Urinary bladder (tissue), 4 donors: ENCODE results near the gene CNTNAP5. TPM values are rescaled to one million over a fixed set of nuclear protein-coding genes. Genes with fewer than 3 reads are reported as not detected.

ENCODE experiments used
- DNase-seq: peaks from one replicate; pipeline ENCODE4 v3.0.0-alpha.2; 2015; ENCODE audit errors: extremely low spot score
- H3K27ac ChIP-seq: one replicate; pipeline ENCODE4 v1.5.1; 2013; ENCODE audit warnings: low read depth, mild to moderate bottlenecking, moderate library complexity
- H3K36me3 ChIP-seq: one replicate; pipeline ENCODE4 v1.6.1; 2013; ENCODE audit warnings: mild to moderate bottlenecking, moderate library complexity; ENCODE audit not compliant: insufficient read depth
- H3K4me1 ChIP-seq: one replicate; pipeline ENCODE4 v1.6.1; 2013; ENCODE audit warnings: mild to moderate bottlenecking, moderate library complexity; ENCODE audit not compliant: insufficient read depth
- H3K4me3 ChIP-seq: one replicate; pipeline ENCODE4 v1.5.1; 2013; ENCODE audit warnings: low read depth, low read length
- WGBS: extraction: QIAGEN DNeasy Blood & Tissue Kit; methylation state at CpG from one replicate; pipeline ENCODE4 v1.1.7; 2013; 5-methylcytosine and 5-hydroxymethylcytosine counted together
- polyA plus RNA-seq: library from polyadenylated mRNA; stranded (reverse); fragments of 200-250 nt; gene quantifications from one replicate; pipeline ENCODE4 v1.2.3, GENCODE V29; 2013
- total RNA-seq: library from RNA; depleted of rRNA; stranded (reverse); fragments of >200 nt; gene quantifications from one replicate; pipeline ENCODE4 v1.2.3, GENCODE V29; 2014
- donor health status: healthy with polysubstance abuse.
- donor health status: healthy.

CNTNAP5 gene
- total and polyA plus RNA-seq, 2 donors = 0.01 to 1.8 TPM

GRCh38 chr2:124658373-124658772, 633.3 kb downstream of the CNTNAP5 start:
- Histone ChIP-seq H3K36me3 (no peaks in the 10 kb centered on the region), H3K27ac (no peak overlapping the region), H3K4me1 (no peaks in the 10 kb centered on the region), H3K4me3 (no peak overlapping the region)
- WGBS = 80% methylated on average over 3 of the region's 3 CpGs
- DNase-seq = no peak

- no peak overlapping the region for H3K27ac ChIP-seq
- no peak overlapping the region for H3K4me3 ChIP-seq
- H3K36me3 ChIP-seq = no peaks in the 10 kb centered on the region
- H3K4me1 ChIP-seq = no peaks in the 10 kb centered on the region
- DNase-seq = no peak
Observed at GRCh38 chr2:124661558-124661957, 636.5 kb downstream of the CNTNAP5 start.

- H3K4me1 ChIP-seq = no peaks in the 10 kb centered on the region
- H3K36me3 ChIP-seq = no peaks in the 10 kb centered on the region
- H3K4me3 ChIP-seq = no peak overlapping the region
- WGBS = 67% methylated on average over 9 of the region's 9 CpGs
- no peak for DNase-seq
- H3K27ac ChIP-seq = no peak overlapping the region
Observed at GRCh38 chr2:124662946-124663644, 638.0 kb downstream of the CNTNAP5 start.

GRCh38 chr2:124663645-124663997, 638.5 kb downstream of the CNTNAP5 start:
- Histone ChIP-seq H3K36me3 (no peaks in the 10 kb centered on the region), H3K4me1 (no peaks in the 10 kb centered on the region), H3K4me3 (no peak overlapping the region), H3K27ac (no peak overlapping the region)
- DNase-seq = no peak

- H3K4me1 ChIP-seq = peaks cover 1% of the 10 kb centered on the region
- no peak overlapping the region for H3K27ac ChIP-seq
- H3K36me3 ChIP-seq = no peaks in the 10 kb centered on the region
- 86% methylated on average over 5 of the region's 5 CpGs for WGBS
- H3K4me3 ChIP-seq = no peak overlapping the region
- no peak for DNase-seq
Observed at GRCh38 chr2:124664363-124664762, 639.3 kb downstream of the CNTNAP5 start.

GRCh38 chr2:124666976-124667375, 641.9 kb downstream of the CNTNAP5 start:
- Histone ChIP-seq H3K27ac (no peak overlapping the region), H3K36me3 (no peaks in the 10 kb centered on the region), H3K4me1 (peaks cover 1% of the 10 kb centered on the region), H3K4me3 (no peak overlapping the region)
- WGBS = 86% methylated on average over 2 of the region's 2 CpGs
- DNase-seq = no peak

- 40% methylated on average over 2 of the region's 2 CpGs for WGBS
- DNase-seq = no peak
- H3K36me3 ChIP-seq = no peaks in the 10 kb centered on the region
- H3K4me1 ChIP-seq = peaks cover 1% of the 10 kb centered on the region
- H3K27ac ChIP-seq = no peak overlapping the region
- H3K4me3 ChIP-seq = no peak overlapping the region
Observed at GRCh38 chr2:124668161-124668560, 643.1 kb downstream of the CNTNAP5 start.

- DNase-seq = no peak
- Histone ChIP-seq H3K4me1 (peaks cover 1% of the 10 kb centered on the region), H3K36me3 (no peaks in the 10 kb centered on the region), H3K27ac (no peak overlapping the region), H3K4me3 (no peak overlapping the region)
Observed at GRCh38 chr2:124670187-124670586, 645.1 kb downstream of the CNTNAP5 start.

- DNase-seq = no peak
- no peaks in the 10 kb centered on the region for H3K36me3 ChIP-seq
- no peak overlapping the region for H3K4me3 ChIP-seq
- WGBS = 75% methylated on average over 2 of the region's 2 CpGs
- no peaks in the 10 kb centered on the region for H3K4me1 ChIP-seq
- H3K27ac ChIP-seq = no peak overlapping the region
Observed at GRCh38 chr2:124678043-124678442, 653.0 kb downstream of the CNTNAP5 start.

- H3K36me3 ChIP-seq = no peaks in the 10 kb centered on the region
- DNase-seq = no peak
- no peaks in the 10 kb centered on the region for H3K4me1 ChIP-seq
- H3K4me3 ChIP-seq = no peak overlapping the region
- no peak overlapping the region for H3K27ac ChIP-seq
- WGBS = 70% methylated on average over 6 of the region's 6 CpGs
Observed at GRCh38 chr2:124683536-124684428, 658.7 kb downstream of the CNTNAP5 start.

- Histone ChIP-seq H3K36me3 (no peaks in the 10 kb centered on the region), H3K4me3 (no peak overlapping the region), H3K27ac (no peak overlapping the region), H3K4me1 (no peaks in the 10 kb centered on the region)
- 92% methylated on average over 3 of the region's 3 CpGs for WGBS
- no peak for DNase-seq
Observed at GRCh38 chr2:124689348-124689747, 664.3 kb downstream of the CNTNAP5 start.

GRCh38 chr2:124692216-124692615, 667.1 kb downstream of the CNTNAP5 start:
- no peaks in the 10 kb centered on the region for H3K36me3 ChIP-seq
- H3K27ac ChIP-seq = no peak overlapping the region
- H3K4me3 ChIP-seq = no peak overlapping the region
- DNase-seq = no peak
- H3K4me1 ChIP-seq = no peaks in the 10 kb centered on the region

GRCh38 chr2:124692707-124693106, 667.6 kb downstream of the CNTNAP5 start:
- H3K4me3 ChIP-seq = no peak overlapping the region
- no peak overlapping the region for H3K27ac ChIP-seq
- WGBS = 80% methylated on average over 1 of the region's 1 CpG
- no peaks in the 10 kb centered on the region for H3K36me3 ChIP-seq
- H3K4me1 ChIP-seq = no peaks in the 10 kb centered on the region
- no peak for DNase-seq

- H3K4me3 ChIP-seq = no peak overlapping the region
- WGBS = 70% methylated on average over 1 of the region's 1 CpG
- no peak overlapping the region for H3K27ac ChIP-seq
- H3K36me3 ChIP-seq = no peaks in the 10 kb centered on the region
- no peaks in the 10 kb centered on the region for H3K4me1 ChIP-seq
- no peak for DNase-seq
Observed at GRCh38 chr2:124693156-124693555, 668.1 kb downstream of the CNTNAP5 start.
